ENCODE results near the gene ACER2. TPM values are rescaled to one million over a fixed set of nuclear protein-coding genes. Genes with fewer than 3 reads are reported as not detected.

Gene ACER2
- total and polyA plus RNA-seq, 2 of the 8 experiments (the other 6 are each of a cell fraction or from before 2014, with no cell fraction given): 7.4 to 8.8 TPM

- no peak for TF ChIP-seq USF2 (IDR thresholded peaks at IDR 0.05; ENCODE audit: low read length)
Observed at GRCh38 chr9:19471737-19472648, 63.2 kb downstream of the ACER2 start (continued).

Data from H1 (cell line).